HCT116 (cell line): Measurements from ENCODE around the gene WWP2. TPM values are rescaled to one million over a fixed set of nuclear protein-coding genes. Genes with fewer than 3 reads are reported as not detected.
"Not testable (repeated sequence)": the region's sequence is repeated elsewhere in the genome, so short reads cannot be mapped to it uniquely, and the experiment has no call there.

Experiments used
- ATAC-seq: fragments of 200-7000 bp; cut with Tn5 transposase; 2 replicates; pipeline ENCODE4 v1.9.1; 2020; ENCODE audit warnings: mild to moderate bottlenecking, moderate library complexity
- BruUV-seq: library from RNA; stranded (reverse); fragments of 400-500 nt; replicated peaks from 2 replicates; lab custom pipeline; 2021; lab: Mats Ljungman, UMichigan
- CTCF ChIA-PET: fragments of 300-600 bp; sonication (Branson Sonifier 250); formaldehyde crosslinking; loops from one replicate; lab custom pipeline; 2021; ENCODE audit warnings: antibody characterized with exemption; lab: Charles Lee
- POLR2A ChIA-PET: fragments of 300-600, 350-600 bp; sonication (Branson Sonifier 250); formaldehyde crosslinking; loops from one replicate; lab custom pipeline; 2021; ENCODE audit warnings: antibody characterized with exemption; lab: Charles Lee
- RAD21 ChIA-PET, 2 experiments: fragments of 300-600 bp; sonication (Branson Sonifier 250); formaldehyde crosslinking; loops; one replicate each; lab custom pipeline; 2023; ENCODE audit warnings: low total read pairs in 2 of 2; ENCODE audit not compliant: uncharacterized antibody in 2 of 2, unreplicated experiment in 2 of 2, low non-redundant PET in 1 of 2; lab: Charles Lee
- DNase-seq: peaks from one replicate; pipeline ENCODE4 v3.0.0-alpha.2; 2010; ENCODE audit warnings: low read depth, low spot score
- H2AFZ ChIP-seq: fragments of 200-600 bp; shearing (Covaris generic), sonication (generic); 2 replicates; pipeline ENCODE4 v1.6.1; 2017; ENCODE audit warnings: low read depth, mixed run types, mixed read lengths, antibody characterized with exemption, low read length; ENCODE audit not compliant: poor library complexity, severe bottlenecking
- H3K27ac ChIP-seq: 2 replicates; pipeline ENCODE4 v1.5.1; 2012; ENCODE audit warnings: low read depth, low read length
- H3K27me3 ChIP-seq: fragments of 200-600 bp; sonication (generic); 2 replicates; pipeline ENCODE4 v1.6.1; 2016; ENCODE audit warnings: mixed run types, low read length, mixed read lengths; ENCODE audit not compliant: insufficient read depth
- H3K36me3 ChIP-seq, 2 experiments: fragments of 200-500 bp in 1 of 2; fragments of 200-600 bp in 1 of 2; sonication (Bioruptor generic) in 1 of 2; sonication (generic) in 1 of 2; 2 replicates each; pipeline versions ENCODE4 v1.5.1 to v1.6.1; 2014 to 2016; ENCODE audit warnings: low read length in 2 of 2, inconsistent platforms in 1 of 2, mixed read lengths in 1 of 2, mixed run types in 1 of 2; ENCODE audit not compliant: insufficient read depth in 2 of 2, control insufficient read depth in 1 of 2
- H3K4me1 ChIP-seq, 2 experiments: fragments of 200-600 bp in 1 of 2; sonication (generic) in 1 of 2; 2 replicates each; pipeline versions ENCODE4 v1.5.1 to v1.6.1; 2012 to 2017; ENCODE audit warnings: low read length in 2 of 2, inconsistent platforms in 1 of 2, mild to moderate bottlenecking in 1 of 2, mixed read lengths in 1 of 2, mixed run types in 1 of 2, moderate library complexity in 1 of 2; ENCODE audit not compliant: insufficient read depth in 2 of 2, control insufficient read depth in 1 of 2
- H3K4me2 ChIP-seq: fragments of 200-600 bp; sonication (generic); 2 replicates; pipeline ENCODE4 v1.6.1; 2017; ENCODE audit warnings: mixed run types, low read length, mixed read lengths
- H3K4me3 ChIP-seq, 2 experiments: fragments of 200-600 bp in 1 of 2; sonication (generic) in 1 of 2; replicated peaks in 1 of 2; 2 replicates each; pipeline ENCODE4 v1.5.1; 2011 to 2016; ENCODE audit warnings: low read length in 2 of 2, control low read depth in 1 of 2, low read depth in 1 of 2, mild to moderate bottlenecking in 1 of 2, mixed read lengths in 1 of 2, mixed run types in 1 of 2
- H3K79me2 ChIP-seq: fragments of 200-600 bp; sonication (generic); 2 replicates; pipeline ENCODE4 v1.6.1; 2017; ENCODE audit warnings: mild to moderate bottlenecking, mixed run types, low read length, moderate library complexity, mixed read lengths; ENCODE audit not compliant: insufficient read depth
- H3K9ac ChIP-seq: fragments of 200-600 bp; sonication (generic); 2 replicates; pipeline ENCODE4 v1.6.1; 2016; ENCODE audit warnings: low read length, mixed read lengths
- H3K9me2 ChIP-seq: fragments of 200-600 bp; sonication (generic), shearing (Covaris generic); 2 replicates; pipeline ENCODE4 v1.6.1; 2017; ENCODE audit warnings: mixed run types, mild to moderate bottlenecking, moderate library complexity; ENCODE audit not compliant: insufficient read depth
- H3K9me3 ChIP-seq, 2 experiments: fragments of 200-500 bp in 1 of 2; fragments of 200-600 bp in 1 of 2; sonication (Bioruptor generic) in 1 of 2; sonication (generic) in 1 of 2; 2 replicates each; pipeline ENCODE4 v1.6.1; 2014 to 2017; ENCODE audit warnings: low read length in 2 of 2, mixed read lengths in 2 of 2, inconsistent platforms in 1 of 2, low read depth in 1 of 2, mild to moderate bottlenecking in 1 of 2, mixed run types in 1 of 2, moderate library complexity in 1 of 2; ENCODE audit not compliant: control insufficient read depth in 1 of 2, insufficient read depth in 1 of 2
- H4K20me1 ChIP-seq: fragments of 200-600 bp; sonication (generic), shearing (Covaris generic); 2 replicates; pipeline ENCODE4 v1.6.1; 2017; ENCODE audit warnings: mixed run types, mild to moderate bottlenecking, moderate library complexity; ENCODE audit not compliant: insufficient read depth
- CBX3 ChIP-seq: IDR thresholded peaks from 2 replicates; pipeline ENCODE4 v1.6.1; 2012; ENCODE audit warnings: low read depth
- CEBPB ChIP-seq: IDR thresholded peaks from 2 replicates; pipeline ENCODE4 v1.6.1; 2012; ENCODE audit warnings: low read depth
- EZH2phosphoT487 ChIP-seq: fragments of 200-600 bp; IDR thresholded peaks from 2 replicates; pipeline ENCODE4 v1.6.1; 2018; ENCODE audit warnings: antibody characterized with exemption, borderline replicate concordance
- FOSL1 ChIP-seq: IDR thresholded peaks from 2 replicates; pipeline ENCODE4 v1.6.1; 2012; ENCODE audit warnings: low read depth
- JUND ChIP-seq: IDR thresholded peaks from 2 replicates; pipeline ENCODE4 v1.6.1; 2012
- SIN3A ChIP-seq: IDR thresholded peaks from 2 replicates; pipeline ENCODE4 v1.6.1; 2012; ENCODE audit warnings: low read depth
- SP1 ChIP-seq: IDR thresholded peaks from 2 replicates; pipeline ENCODE4 v1.6.1; 2012; ENCODE audit warnings: low read depth
- SRF ChIP-seq: IDR thresholded peaks from 2 replicates; pipeline ENCODE4 v1.6.1; 2012; ENCODE audit warnings: low read depth
- ZNF274 ChIP-seq: fragments of 200-500 bp; sonication (Bioruptor generic); IDR thresholded peaks from 2 replicates; pipeline ENCODE4 v1.6.1; 2014; ENCODE audit warnings: mild to moderate bottlenecking, low read depth, low read length, inconsistent platforms
- intact Hi-C: fragments of 100-400 bp; cut with micrococcal nuclease; formaldehyde crosslinking; loops from 2 replicates; pipeline ENCODE4 v1.10.0; 2022
- total RNA-seq: library from RNA; stranded (reverse); gene quantifications from one replicate; pipeline ENCODE4 v1.2.1, GENCODE V29; 2021; ENCODE audit not compliant: unreplicated experiment
- TF ChIP-seq, protein P1 (sequence below), 3 experiments: fragments of 200-600 bp in 1 of 3; sonication (generic) in 1 of 3; IDR thresholded peaks in 2 of 3; conservative IDR thresholded peaks in 1 of 3; 2 replicates each; pipeline ENCODE4 v1.5.1; 2012 to 2017; ENCODE audit warnings: low read depth in 2 of 3, low read length in 2 of 3, antibody characterized with exemption in 1 of 3, borderline replicate concordance in 1 of 3, control low read depth in 1 of 3, mild to moderate bottlenecking in 1 of 3, mixed read lengths in 1 of 3, mixed run types in 1 of 3, moderate library complexity in 1 of 3; ENCODE audit not compliant: insufficient read depth in 1 of 3
- TF ChIP-seq, protein P2 (sequence below): IDR thresholded peaks from 2 replicates; pipeline ENCODE4 v1.6.1; 2012

Gene WWP2
- total RNA-seq, 1 experiment from 2014 or later = 44.2 TPM

DNA sequence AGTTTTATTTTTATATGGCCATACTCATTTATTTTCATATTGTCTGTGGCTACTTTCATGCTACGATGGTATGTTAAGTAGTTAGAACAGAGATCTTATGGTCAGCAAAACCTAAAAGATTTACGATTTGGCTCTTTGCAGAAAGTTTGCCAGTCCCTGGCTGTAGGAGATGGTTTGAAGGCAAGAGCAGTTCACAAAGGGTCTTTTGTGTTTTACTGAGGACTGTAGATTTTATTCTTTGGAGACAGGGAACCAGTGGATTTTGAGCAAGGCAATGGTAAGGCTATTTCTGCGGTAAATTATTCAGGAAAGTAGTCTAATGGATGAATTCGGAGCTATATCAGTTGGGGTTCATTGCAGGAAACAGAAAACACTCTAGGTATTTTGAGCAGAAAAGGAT is 90.7 kb downstream of the WWP2 start:
- POLR2A ChIA-PET = no interaction called here
- Histone ChIP-seq H4K20me1 (no peaks in the 10 kb centered on the region), H3K4me2 (no peak overlapping the region), H3K9me3 (no peaks in the 10 kb centered on the region), H3K4me3 (no peak overlapping the region)
- DNase-seq = no peak
- RAD21 ChIA-PET = no interaction called here
- TF ChIP-seq SRF = no peak
- TF ChIP-seq CBX3 = no peak
- TF ChIP-seq FOSL1 = no peak
- TF ChIP-seq, protein P1, sequence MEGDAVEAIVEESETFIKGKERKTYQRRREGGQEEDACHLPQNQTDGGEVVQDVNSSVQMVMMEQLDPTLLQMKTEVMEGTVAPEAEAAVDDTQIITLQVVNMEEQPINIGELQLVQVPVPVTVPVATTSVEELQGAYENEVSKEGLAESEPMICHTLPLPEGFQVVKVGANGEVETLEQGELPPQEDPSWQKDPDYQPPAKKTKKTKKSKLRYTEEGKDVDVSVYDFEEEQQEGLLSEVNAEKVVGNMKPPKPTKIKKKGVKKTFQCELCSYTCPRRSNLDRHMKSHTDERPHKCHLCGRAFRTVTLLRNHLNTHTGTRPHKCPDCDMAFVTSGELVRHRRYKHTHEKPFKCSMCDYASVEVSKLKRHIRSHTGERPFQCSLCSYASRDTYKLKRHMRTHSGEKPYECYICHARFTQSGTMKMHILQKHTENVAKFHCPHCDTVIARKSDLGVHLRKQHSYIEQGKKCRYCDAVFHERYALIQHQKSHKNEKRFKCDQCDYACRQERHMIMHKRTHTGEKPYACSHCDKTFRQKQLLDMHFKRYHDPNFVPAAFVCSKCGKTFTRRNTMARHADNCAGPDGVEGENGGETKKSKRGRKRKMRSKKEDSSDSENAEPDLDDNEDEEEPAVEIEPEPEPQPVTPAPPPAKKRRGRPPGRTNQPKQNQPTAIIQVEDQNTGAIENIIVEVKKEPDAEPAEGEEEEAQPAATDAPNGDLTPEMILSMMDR (IDR thresholded peaks at IDR 0.05 in 2 of 3, conservative IDR thresholded peaks at IDR 0.05 in 1 of 3; ENCODE audit: borderline replicate concordance in 1 of 3, insufficient read depth in 1 of 3, low read depth in 2 of 3, low read length in 2 of 3) = no peak
- no peak for TF ChIP-seq CEBPB
- TF ChIP-seq, all 23 proteins: peak for 0
- Histone ChIP-seq H2AFZ (no peak overlapping the region), H3K36me3 (no peaks in the 10 kb centered on the region), H3K27me3 (no peaks in the 10 kb centered on the region), H3K27ac (no peak overlapping the region), H3K4me1 (no peaks in the 10 kb centered on the region), H3K9ac (no peak overlapping the region), H3K9me2 (no peaks in the 10 kb centered on the region), H3K79me2 (no peaks in the 10 kb centered on the region)
- CTCF ChIA-PET = no interaction called here
- BruUV-seq = no TSS peak
- intact Hi-C loops = no loop called here
- ATAC-seq = no peak

GRCh38 chr16:69853481-69853880 is 91.3 kb downstream of the WWP2 start:
- no TSS peak for BruUV-seq
- Histone ChIP-seq H4K20me1 (no peaks in the 10 kb centered on the region), H3K79me2 (no peaks in the 10 kb centered on the region), H3K27me3 (no peaks in the 10 kb centered on the region), H3K4me1 (no peaks in the 10 kb centered on the region), H3K9me3 (no peaks in the 10 kb centered on the region), H3K4me3 (no peak overlapping the region), H3K9ac (no peak overlapping the region), H3K27ac (no peak overlapping the region), H3K36me3 (no peaks in the 10 kb centered on the region), H3K9me2 (no peaks in the 10 kb centered on the region), H2AFZ (no peak overlapping the region), H3K4me2 (no peak overlapping the region)
- CTCF ChIA-PET = no interaction called here
- ATAC-seq = no peak
- no peak for DNase-seq
- TF ChIP-seq SRF = no peak
- TF ChIP-seq, protein P2, sequence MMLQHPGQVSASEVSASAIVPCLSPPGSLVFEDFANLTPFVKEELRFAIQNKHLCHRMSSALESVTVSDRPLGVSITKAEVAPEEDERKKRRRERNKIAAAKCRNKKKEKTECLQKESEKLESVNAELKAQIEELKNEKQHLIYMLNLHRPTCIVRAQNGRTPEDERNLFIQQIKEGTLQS = no peak
- no peak for TF ChIP-seq JUND
- no peak for TF ChIP-seq EZH2phosphoT487
- no peak for TF ChIP-seq SP1
- TF ChIP-seq FOSL1 = no peak
- TF ChIP-seq ZNF274 = no peak
- TF ChIP-seq SIN3A = no peak
- RAD21 ChIA-PET = no interaction called here
- intact Hi-C loops = no loop called here
- POLR2A ChIA-PET = no interaction called here

DNA sequence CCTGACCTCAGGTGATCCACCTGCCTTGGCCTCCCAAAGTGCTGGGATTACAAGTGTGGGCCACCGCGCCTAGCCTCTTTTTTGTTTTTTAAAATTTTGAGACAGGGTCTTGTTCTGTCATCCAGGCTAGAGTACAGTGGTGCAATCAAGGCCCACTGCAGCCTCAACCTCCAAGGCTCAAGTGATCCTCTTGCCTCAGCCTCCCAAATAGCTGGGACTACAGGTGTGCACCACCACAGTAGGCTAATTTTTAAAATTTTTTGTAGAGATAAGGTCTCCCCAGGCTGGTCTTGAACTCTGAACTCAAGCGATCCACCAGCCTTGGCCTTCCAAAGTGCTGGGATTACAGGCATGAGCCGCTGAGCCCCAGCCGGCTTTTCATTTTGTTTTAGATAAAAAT is 92.6 kb downstream of the WWP2 start:
- CTCF ChIA-PET, H4K20me1 ChIP-seq, H3K9ac ChIP-seq, H3K4me3 ChIP-seq, intact Hi-C loops, RAD21 ChIA-PET, ATAC-seq, DNase-seq, H3K9me2 ChIP-seq, H3K4me1 ChIP-seq, H2AFZ ChIP-seq, H3K27ac ChIP-seq, H3K27me3 ChIP-seq, H3K36me3 ChIP-seq, H3K4me2 ChIP-seq, H3K9me3 ChIP-seq, POLR2A ChIA-PET, BruUV-seq, H3K79me2 ChIP-seq: not testable (repeated sequence)
